22Rv1 (cell line): ENCODE data around the gene GFY.

Experiments
- ZFX ChIP-seq: fragments of 450-650 bp; IDR thresholded peaks from 2 replicates; pipeline ENCODE4 v1.6.1; 2017; ENCODE audit warnings: antibody characterized with exemption, borderline replicate concordance
- TF ChIP-seq, protein P1 (sequence below): fragments of 450-650 bp; IDR thresholded peaks from 2 replicates; pipeline ENCODE4 v1.5.1; 2017; ENCODE audit warnings: mild to moderate bottlenecking

DNA sequence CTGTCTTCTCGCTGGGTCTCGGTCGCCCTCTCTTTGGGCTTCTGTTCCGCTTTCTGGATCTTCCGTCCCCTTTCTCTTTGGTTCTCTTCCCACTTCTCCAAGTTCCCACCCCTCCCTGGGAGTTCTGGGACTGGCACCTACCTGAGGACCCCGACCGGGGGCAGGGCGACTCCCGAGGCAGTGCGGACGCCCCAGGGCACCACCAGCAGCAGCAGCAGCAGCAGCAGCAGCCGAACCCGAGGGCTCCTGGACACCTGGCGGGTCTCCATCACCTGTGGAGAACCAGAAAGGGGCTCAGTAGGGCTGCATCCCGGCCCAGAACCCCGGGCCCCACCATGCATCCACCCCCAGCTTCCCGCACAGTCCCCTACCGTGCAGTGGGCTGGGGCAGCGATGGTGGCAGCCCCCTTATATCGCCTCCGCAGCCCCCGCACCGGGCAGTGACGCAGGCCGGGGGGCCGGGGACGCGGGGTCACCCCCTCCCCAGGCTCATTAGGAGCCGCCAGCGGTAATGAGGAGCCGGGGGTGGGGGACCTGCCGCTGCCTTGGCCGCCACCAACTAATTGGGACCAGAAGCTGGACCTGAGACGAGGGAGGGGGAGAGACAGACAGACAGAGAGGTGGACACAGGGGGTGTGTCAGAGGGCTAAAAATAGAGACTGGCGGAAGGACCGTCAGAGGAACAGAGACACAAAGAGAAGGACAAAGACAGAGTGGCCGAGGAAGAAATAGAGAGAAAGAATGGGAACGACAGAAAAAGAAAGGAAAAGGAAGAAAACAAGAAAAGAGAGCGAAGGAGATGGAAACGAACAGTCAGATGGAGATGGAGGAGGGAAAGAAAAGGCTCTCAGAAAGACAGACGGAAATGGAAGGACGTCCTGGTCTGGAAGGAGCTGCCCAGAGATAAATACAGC, 1.9 kb upstream of the GFY start, which contains the start of gene PTH2:
- TF ChIP-seq, protein P1, sequence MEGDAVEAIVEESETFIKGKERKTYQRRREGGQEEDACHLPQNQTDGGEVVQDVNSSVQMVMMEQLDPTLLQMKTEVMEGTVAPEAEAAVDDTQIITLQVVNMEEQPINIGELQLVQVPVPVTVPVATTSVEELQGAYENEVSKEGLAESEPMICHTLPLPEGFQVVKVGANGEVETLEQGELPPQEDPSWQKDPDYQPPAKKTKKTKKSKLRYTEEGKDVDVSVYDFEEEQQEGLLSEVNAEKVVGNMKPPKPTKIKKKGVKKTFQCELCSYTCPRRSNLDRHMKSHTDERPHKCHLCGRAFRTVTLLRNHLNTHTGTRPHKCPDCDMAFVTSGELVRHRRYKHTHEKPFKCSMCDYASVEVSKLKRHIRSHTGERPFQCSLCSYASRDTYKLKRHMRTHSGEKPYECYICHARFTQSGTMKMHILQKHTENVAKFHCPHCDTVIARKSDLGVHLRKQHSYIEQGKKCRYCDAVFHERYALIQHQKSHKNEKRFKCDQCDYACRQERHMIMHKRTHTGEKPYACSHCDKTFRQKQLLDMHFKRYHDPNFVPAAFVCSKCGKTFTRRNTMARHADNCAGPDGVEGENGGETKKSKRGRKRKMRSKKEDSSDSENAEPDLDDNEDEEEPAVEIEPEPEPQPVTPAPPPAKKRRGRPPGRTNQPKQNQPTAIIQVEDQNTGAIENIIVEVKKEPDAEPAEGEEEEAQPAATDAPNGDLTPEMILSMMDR: no peak
- no peak for TF ChIP-seq ZFX
